Mucosa of descending colon (tissue), 3 donors: ENCODE results near the gene CDH4. TPM values are rescaled to one million over a fixed set of nuclear protein-coding genes. Genes with fewer than 3 reads are reported as not detected.

Source experiments
- ATAC-seq: fragments of 200-7000 bp; cut with Tn5 transposase; one replicate; pipeline ENCODE4 v1.9.1; 2020; ENCODE audit warnings: mild to moderate bottlenecking, moderate library complexity
- DNase-seq, 3 donors: peaks; one replicate each; pipeline ENCODE4 v3.0.0-alpha.2; 2020
- H3K36me3 ChIP-seq: fragments of 200-600 bp; one replicate; pipeline ENCODE4 v1.8.0; 2021; ENCODE audit warnings: low read depth, mild to moderate bottlenecking
- H3K4me1 ChIP-seq: fragments of 200-600 bp; one replicate; pipeline ENCODE4 v1.8.0; 2021; ENCODE audit warnings: low read depth, mild to moderate bottlenecking
- H3K4me3 ChIP-seq: fragments of 200-600 bp; one replicate; pipeline ENCODE4 v1.8.0; 2021; ENCODE audit warnings: mild to moderate bottlenecking
- H3K9me3 ChIP-seq: fragments of 200-600 bp; one replicate; pipeline ENCODE4 v1.8.0; 2021; ENCODE audit warnings: mild to moderate bottlenecking
- intact Hi-C, 2 donors: fragments of 100-400 bp; cut with DNase I in 1 of 2; cut with micrococcal nuclease in 1 of 2; formaldehyde crosslinking; loops; one replicate each; pipeline versions ENCODE4 v1.11.0 to v1.11.1; 2022; cut with DNase I, micrococcal nuclease
- total RNA-seq, 3 donors: library from RNA; stranded (reverse); fragmentation: NEBNext Ultra II Directional in 2 of 3; extraction: Animal tissue kit (Norgen Biotek cat#: 25700) in 2 of 3; gene quantifications; one replicate each; pipeline versions ENCODE4 v1.2.1 to v1.2.4, GENCODE V29; 2021 to 2023
- TF ChIP-seq, protein P1 (sequence below): fragments of 200-600 bp; IDR thresholded peaks from one replicate; pipeline ENCODE4 v1.8.0; 2022; ENCODE audit warnings: antibody characterized with exemption, mild to moderate bottlenecking
- donor health status: DM: no; HTN: no; CAD: no; lungs with moderate emphysema.
- donor health status: DM: no; HTN: no; CAD: no.
- donor health status: DM: no; HTN: yes; CAD: no.

The CDH4 gene
- total RNA-seq, 3 donors from 2014 or later = 0.16 TPM; not detected in 2

GRCh38 chr20:61313396-61313795, 61.3 kb downstream of the CDH4 start:
- TF ChIP-seq, protein P1, sequence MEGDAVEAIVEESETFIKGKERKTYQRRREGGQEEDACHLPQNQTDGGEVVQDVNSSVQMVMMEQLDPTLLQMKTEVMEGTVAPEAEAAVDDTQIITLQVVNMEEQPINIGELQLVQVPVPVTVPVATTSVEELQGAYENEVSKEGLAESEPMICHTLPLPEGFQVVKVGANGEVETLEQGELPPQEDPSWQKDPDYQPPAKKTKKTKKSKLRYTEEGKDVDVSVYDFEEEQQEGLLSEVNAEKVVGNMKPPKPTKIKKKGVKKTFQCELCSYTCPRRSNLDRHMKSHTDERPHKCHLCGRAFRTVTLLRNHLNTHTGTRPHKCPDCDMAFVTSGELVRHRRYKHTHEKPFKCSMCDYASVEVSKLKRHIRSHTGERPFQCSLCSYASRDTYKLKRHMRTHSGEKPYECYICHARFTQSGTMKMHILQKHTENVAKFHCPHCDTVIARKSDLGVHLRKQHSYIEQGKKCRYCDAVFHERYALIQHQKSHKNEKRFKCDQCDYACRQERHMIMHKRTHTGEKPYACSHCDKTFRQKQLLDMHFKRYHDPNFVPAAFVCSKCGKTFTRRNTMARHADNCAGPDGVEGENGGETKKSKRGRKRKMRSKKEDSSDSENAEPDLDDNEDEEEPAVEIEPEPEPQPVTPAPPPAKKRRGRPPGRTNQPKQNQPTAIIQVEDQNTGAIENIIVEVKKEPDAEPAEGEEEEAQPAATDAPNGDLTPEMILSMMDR = no peak
- no peaks in the 10 kb centered on the region for H3K4me1 ChIP-seq
- H3K4me3 ChIP-seq = no peak overlapping the region
- no peaks in the 10 kb centered on the region for H3K36me3 ChIP-seq
- intact Hi-C loops = no loop called here
- no peaks in the 10 kb centered on the region for H3K9me3 ChIP-seq
- no peak for DNase-seq
- no peak for ATAC-seq

GRCh38 chr20:61314326-61315010, 62.4 kb downstream of the CDH4 start:
- Histone ChIP-seq H3K4me1 (no peaks in the 10 kb centered on the region), H3K9me3 (no peaks in the 10 kb centered on the region), H3K4me3 (no peak overlapping the region), H3K36me3 (no peaks in the 10 kb centered on the region)
- no peak for DNase-seq
- TF ChIP-seq, protein P1 = no peak
- intact Hi-C loops = no loop called here
- ATAC-seq = no peak

DNA sequence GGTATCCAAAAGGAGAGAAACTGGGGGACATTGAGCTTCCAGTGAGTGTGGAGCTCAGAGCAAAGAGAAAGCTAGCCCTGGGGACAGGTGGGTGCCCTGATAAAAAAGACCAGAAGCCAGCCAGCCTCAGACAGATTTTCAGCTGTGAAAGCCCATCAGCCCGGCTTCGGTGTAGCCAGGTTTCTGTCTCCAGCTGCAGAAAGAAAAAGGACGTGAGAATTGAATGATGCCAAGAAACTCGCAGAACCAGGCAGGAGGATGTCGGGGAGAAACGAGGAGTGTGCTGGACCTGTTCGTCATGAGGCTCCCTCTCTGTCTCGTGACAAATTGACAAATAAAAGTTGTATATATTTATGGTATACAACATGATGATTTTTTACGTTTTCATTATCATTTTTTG, 63.3 kb downstream of the CDH4 start:
- Histone ChIP-seq H3K4me3 (no peak overlapping the region), H3K9me3 (no peaks in the 10 kb centered on the region), H3K36me3 (no peaks in the 10 kb centered on the region), H3K4me1 (no peaks in the 10 kb centered on the region)
- DNase-seq (no peak), ATAC-seq (no peak)
- TF ChIP-seq, protein P1 = no peak
- intact Hi-C loops = no loop called here

DNA sequence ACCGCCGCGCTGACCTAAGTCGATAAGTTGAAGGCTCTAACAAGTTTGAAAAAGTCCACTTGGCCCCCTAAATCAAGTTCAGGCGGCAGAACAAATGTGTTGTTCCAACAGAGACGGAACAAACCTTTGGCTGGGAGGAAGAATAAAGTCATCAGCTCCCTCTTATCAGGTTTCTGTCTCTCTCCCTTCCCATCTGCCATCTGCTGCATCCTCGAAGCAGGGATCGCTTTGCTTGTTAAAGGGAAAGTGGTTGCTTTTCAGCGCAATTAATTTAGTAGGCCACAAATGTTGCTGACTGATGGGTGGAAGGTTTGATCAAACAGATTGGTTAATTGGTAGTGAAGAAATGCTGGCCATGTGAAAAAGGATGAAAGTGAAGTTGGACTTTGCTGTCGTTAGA, 64.3 kb downstream of the CDH4 start:
- intact Hi-C loops = no loop called here
- H3K4me1 ChIP-seq = no peaks in the 10 kb centered on the region
- no peak for DNase-seq
- H3K36me3 ChIP-seq = no peaks in the 10 kb centered on the region
- no peak overlapping the region for H3K4me3 ChIP-seq
- TF ChIP-seq, protein P1 = no peak
- H3K9me3 ChIP-seq = no peaks in the 10 kb centered on the region
- ATAC-seq = no peak

GRCh38 chr20:61317966-61318530, 66.0 kb downstream of the CDH4 start:
- H3K36me3 ChIP-seq = no peaks in the 10 kb centered on the region
- no peak for ATAC-seq
- intact Hi-C loops = no loop called here
- no peaks in the 10 kb centered on the region for H3K9me3 ChIP-seq
- TF ChIP-seq, protein P1 = no peak
- H3K4me3 ChIP-seq = no peak overlapping the region
- H3K4me1 ChIP-seq = no peaks in the 10 kb centered on the region
- DNase-seq = no peak
